Stimulated activated CD8-positive, alpha-beta memory T cell treated with anti-CD3 and anti-CD28 coated beads, Interleukin-7, amount 100 ng/mL, for 24 hours (primary cell): ENCODE data around the gene SIRT6.
A peak's percentile ranks its signal among the peaks of the same experiment; 100 is the strongest.
"Not testable (repeated sequence)": the region's sequence is repeated elsewhere in the genome, so short reads cannot be mapped to it uniquely, and the experiment has no call there.

Experiments
- DNase-seq: peaks from one replicate; pipeline ENCODE4 v3.0.0-alpha.2; 2020; ENCODE audit warnings: low read depth

The SIRT6 gene

GRCh38 chr19:4199699-4200293, 17.4 kb upstream of the SIRT6 start:
- DNase-seq = no peak

GRCh38 chr19:4198467-4199126, 16.2 kb upstream of the SIRT6 start:
- no peak for DNase-seq

- DNase-seq = no peak
Observed at GRCh38 chr19:4197625-4198466, 15.5 kb upstream of the SIRT6 start.

- no peak for DNase-seq
Observed at GRCh38 chr19:4197228-4197624, 14.9 kb upstream of the SIRT6 start.

GRCh38 chr19:4196587-4197148, 14.3 kb upstream of the SIRT6 start:
- DNase-seq = no peak

GRCh38 chr19:4196009-4196408, 13.6 kb upstream of the SIRT6 start:
- no peak for DNase-seq

GRCh38 chr19:4194353-4194752, 12.0 kb upstream of the SIRT6 start:
- DNase-seq = no peak

- not testable (repeated sequence) for DNase-seq
Observed at GRCh38 chr19:4192537-4192936, 10.2 kb upstream of the SIRT6 start.

- no peak for DNase-seq
Observed at GRCh38 chr19:4189641-4190040, 7.3 kb upstream of the SIRT6 start.

GRCh38 chr19:4187313-4188122, 5.2 kb upstream of the SIRT6 start:
- no peak for DNase-seq

GRCh38 chr19:4186087-4186993, 4.0 kb upstream of the SIRT6 start:
- DNase-seq = peak; percentile 80

GRCh38 chr19:4185413-4186086, 3.2 kb upstream of the SIRT6 start:
- no peak for DNase-seq

- DNase-seq = no peak
Observed at GRCh38 chr19:4184718-4185352, 2.5 kb upstream of the SIRT6 start.

GRCh38 chr19:4183967-4184717, 1.8 kb upstream of the SIRT6 start:
- DNase-seq = no peak

- no peak for DNase-seq
Observed at GRCh38 chr19:4181053-4181508, 1.3 kb downstream of the SIRT6 start.

- no peak for DNase-seq
Observed at GRCh38 chr19:4178990-4179389, 3.4 kb downstream of the SIRT6 start.

- DNase-seq = no peak
Observed at GRCh38 chr19:4177146-4177545, 5.2 kb downstream of the SIRT6 start.

- DNase-seq = no peak
Observed at GRCh38 chr19:4175669-4175931, 6.8 kb downstream of the SIRT6 start.
